Measurements from ENCODE around the gene ZNF324B. TPM values are rescaled to one million over a fixed set of nuclear protein-coding genes. Genes with fewer than 3 reads are reported as not detected.

The ZNF324B gene
- total and polyA plus RNA-seq, 2 of the 8 experiments (the other 6 are each of a cell fraction or from before 2014, with no cell fraction given): 2.9 to 6.0 TPM

GRCh38 chr19:58417071-58417470 is 34.4 kb upstream of the ZNF324B start:
- Histone ChIP-seq H2BK120ac (replicated peaks; ENCODE audit: low read depth, low read length) (no peak overlapping the region), H2BK15ac (ENCODE audit: low read length) (no peak overlapping the region), H2BK20ac (ENCODE audit: low read length) (no peak overlapping the region), H4K5ac (ENCODE audit: insufficient read length, low read depth, low read length) (no peak overlapping the region), H3K4ac (replicated peaks; ENCODE audit: insufficient read length, low read depth, low read length) (no peak overlapping the region), H3K23me2 (ENCODE audit: low read depth, low read length) (no peaks in the 10 kb centered on the region), H3K9ac (replicated peaks in 1 of 4; ENCODE audit: extremely low read depth in 1 of 4, low read depth in 3 of 4, low read length in 3 of 4) (no peak overlapping the region), H3K4me2 (ENCODE audit: insufficient read depth in 1 of 2, low read depth in 2 of 2, low read length in 2 of 2) (no peak overlapping the region), H4K20me1 (replicated peaks in 1 of 2; ENCODE audit: control insufficient read depth in 1 of 2, insufficient read depth in 2 of 2, low read length in 2 of 2) (no peaks in the 10 kb centered on the region), H3K79me1 (ENCODE audit: low read depth, low read length) (no peaks in the 10 kb centered on the region), H3K36me3 (ENCODE audit: control insufficient read depth in 2 of 4, insufficient read depth in 4 of 4, low read length in 3 of 4) (peaks cover 0 to 14% (median 6%) of the 10 kb centered on the region in 4 experiments; a peak in 4 of 8 replicates), H3K27me3 (replicated peaks in 1 of 4; ENCODE audit: control insufficient read depth in 3 of 4, extremely low read depth in 1 of 4, insufficient read depth in 3 of 4, low read length in 3 of 4) (no peaks in the 10 kb centered on the region), H3K4me1 (replicated peaks in 1 of 4; ENCODE audit: control insufficient read depth in 3 of 4, insufficient read depth in 4 of 4, low read length in 3 of 4) (no peaks in the 10 kb centered on the region), H2BK12ac (ENCODE audit: low read depth, low read length) (no peak overlapping the region), H2AFZ (ENCODE audit: low read length) (no peak overlapping the region), H3K14ac (ENCODE audit: insufficient read length) (no peak overlapping the region), H3K18ac (ENCODE audit: extremely low read depth, low read length) (no peak overlapping the region), H3K27ac (ENCODE audit: low read depth, low read length) (no peak overlapping the region), H3K23ac (ENCODE audit: insufficient read length) (no peak overlapping the region), H3K9me3 (ENCODE audit: insufficient read depth in 2 of 2, low read depth in 1 of 2, low read length in 1 of 2) (peaks cover 6 to 7% of the 10 kb centered on the region in 2 experiments; a peak in 2 of 4 replicates), H2BK5ac (ENCODE audit: low read depth, low read length) (no peak overlapping the region), H3K4me3 (ENCODE audit: extremely low read depth in 1 of 4, insufficient read depth in 2 of 4, low read depth in 3 of 4, low read length in 4 of 4) (no peak overlapping the region), H3K56ac (replicated peaks; ENCODE audit: insufficient read length, low read depth, low read length) (no peak overlapping the region), H4K8ac (ENCODE audit: extremely low read depth, insufficient read depth, low read length) (no peak overlapping the region), H2AK5ac (ENCODE audit: low read depth, low read length) (no peak overlapping the region), H3K79me2 (ENCODE audit: control insufficient read depth in 1 of 2, insufficient read depth in 2 of 2, low read length in 2 of 2) (no peaks in the 10 kb centered on the region), H4K91ac (replicated peaks; ENCODE audit: insufficient read length, low read length) (no peak overlapping the region)
- FAIRE-seq: no peak
- 91% methylated on average over 7 of the region's 7 CpGs; no CpG with 5 or more reads in 1 of the 2 experiments for WGBS, 2 experiments (ENCODE audit: extremely low coverage in 1 of 2, insufficient coverage in 1 of 2, insufficient read length in 1 of 2, insufficient replicate concordance in 2 of 2, low coverage in 1 of 2, low lambda C conversion rate in 2 of 2, missing lambda C conversion rate in 1 of 2)
- TF ChIP-seq EZH2 (IDR thresholded peaks at IDR 0.05; ENCODE audit: low read depth, low read length, severe bottlenecking): no peak
- TF ChIP-seq BRCA1 (IDR thresholded peaks at IDR 0.05; ENCODE audit: low read depth, low read length): no peak
- TF ChIP-seq GTF2F1 (IDR thresholded peaks at IDR 0.05; ENCODE audit: borderline replicate concordance, low read depth, low read length): no peak
- no peak for TF ChIP-seq POLR2AphosphoS5 (IDR thresholded peaks at IDR 0.05; ENCODE audit: low read depth, low read length)
- no peak for TF ChIP-seq SIRT6 (IDR thresholded peaks at IDR 0.05; ENCODE audit: low read length)
- no peak for TF ChIP-seq CHD2 (IDR thresholded peaks at IDR 0.05; ENCODE audit: low read length)
- no peak for DNase-seq (ENCODE audit: low read depth in 1 of 2, low spot score in 2 of 2)
- ChIA-PET CTCF (ENCODE audit: partially characterized antibody) (interaction anchor here (1.0 to 1.3 kb wide), 3 partner anchors 11 to 51 kb away, joined by 3 read pairs; no protein-coding TSS in a partner anchor), POLR2A (ENCODE audit: partially characterized antibody) (interaction anchor here (1.6 to 2.1 kb wide), 2 partner anchors 21 to 22 kb away, joined by 4 to 8 read pairs; partner anchors contain the start of gene RNF225)

Measured in H1 (cell line).